DND-41 (cell line): Measurements from ENCODE around the gene SLC22A4.

Experiments
- EZH2 ChIP-seq: IDR thresholded peaks from 3 replicates; pipeline ENCODE4 v1.6.1; 2012; ENCODE audit warnings: borderline replicate concordance, low read depth, mild to moderate bottlenecking, moderate library complexity, low read length, inconsistent platforms; ENCODE audit not compliant: severe bottlenecking
- TF ChIP-seq, protein P1 (sequence below): IDR thresholded peaks from 2 replicates; pipeline ENCODE4 v1.5.1; 2012; ENCODE audit warnings: borderline replicate concordance, low read length, moderate library complexity, mild to moderate bottlenecking; ENCODE audit not compliant: poor library complexity, severe bottlenecking; ENCODE audit errors: extremely low read depth

DNA sequence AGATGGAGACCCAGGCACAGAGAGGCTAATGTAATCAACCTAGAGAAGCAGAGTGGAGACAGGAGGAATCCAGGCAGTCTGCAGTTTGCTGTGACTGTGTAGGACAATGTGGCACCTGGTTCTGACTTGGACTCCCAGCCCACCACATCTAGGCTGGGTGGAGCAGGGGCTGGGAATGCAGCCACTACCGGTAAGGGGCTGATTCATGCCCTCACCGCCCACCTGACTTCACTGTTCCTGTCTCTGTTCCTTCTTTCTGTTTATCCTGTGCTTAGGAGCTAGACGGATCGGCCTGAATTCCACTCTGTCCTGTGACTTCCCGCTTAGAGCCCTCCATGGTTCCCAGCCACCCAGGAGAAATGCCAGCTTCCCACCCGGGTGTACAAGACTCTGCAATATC is 34.1 kb upstream of the SLC22A4 start:
- TF ChIP-seq EZH2: no peak
- TF ChIP-seq, protein P1, sequence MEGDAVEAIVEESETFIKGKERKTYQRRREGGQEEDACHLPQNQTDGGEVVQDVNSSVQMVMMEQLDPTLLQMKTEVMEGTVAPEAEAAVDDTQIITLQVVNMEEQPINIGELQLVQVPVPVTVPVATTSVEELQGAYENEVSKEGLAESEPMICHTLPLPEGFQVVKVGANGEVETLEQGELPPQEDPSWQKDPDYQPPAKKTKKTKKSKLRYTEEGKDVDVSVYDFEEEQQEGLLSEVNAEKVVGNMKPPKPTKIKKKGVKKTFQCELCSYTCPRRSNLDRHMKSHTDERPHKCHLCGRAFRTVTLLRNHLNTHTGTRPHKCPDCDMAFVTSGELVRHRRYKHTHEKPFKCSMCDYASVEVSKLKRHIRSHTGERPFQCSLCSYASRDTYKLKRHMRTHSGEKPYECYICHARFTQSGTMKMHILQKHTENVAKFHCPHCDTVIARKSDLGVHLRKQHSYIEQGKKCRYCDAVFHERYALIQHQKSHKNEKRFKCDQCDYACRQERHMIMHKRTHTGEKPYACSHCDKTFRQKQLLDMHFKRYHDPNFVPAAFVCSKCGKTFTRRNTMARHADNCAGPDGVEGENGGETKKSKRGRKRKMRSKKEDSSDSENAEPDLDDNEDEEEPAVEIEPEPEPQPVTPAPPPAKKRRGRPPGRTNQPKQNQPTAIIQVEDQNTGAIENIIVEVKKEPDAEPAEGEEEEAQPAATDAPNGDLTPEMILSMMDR: no peak
